HCT116 (cell line): ENCODE results near the gene XKR7. TPM values are rescaled to one million over a fixed set of nuclear protein-coding genes. Genes with fewer than 3 reads are reported as not detected.

Source experiments
- ATAC-seq: fragments of 200-7000 bp; cut with Tn5 transposase; 2 replicates; pipeline ENCODE4 v1.9.1; 2020; ENCODE audit warnings: mild to moderate bottlenecking, moderate library complexity
- BruUV-seq: library from RNA; stranded (reverse); fragments of 400-500 nt; replicated peaks from 2 replicates; lab custom pipeline; 2021; lab: Mats Ljungman, UMichigan
- CTCF ChIA-PET: fragments of 300-600 bp; sonication (Branson Sonifier 250); formaldehyde crosslinking; loops from one replicate; lab custom pipeline; 2021; ENCODE audit warnings: antibody characterized with exemption; lab: Charles Lee
- POLR2A ChIA-PET: fragments of 300-600, 350-600 bp; sonication (Branson Sonifier 250); formaldehyde crosslinking; loops from one replicate; lab custom pipeline; 2021; ENCODE audit warnings: antibody characterized with exemption; lab: Charles Lee
- RAD21 ChIA-PET, 2 experiments: fragments of 300-600 bp; sonication (Branson Sonifier 250); formaldehyde crosslinking; loops; one replicate each; lab custom pipeline; 2023; ENCODE audit warnings: low total read pairs in 2 of 2; ENCODE audit not compliant: uncharacterized antibody in 2 of 2, unreplicated experiment in 2 of 2, low non-redundant PET in 1 of 2; lab: Charles Lee
- DNase-seq: peaks from one replicate; pipeline ENCODE4 v3.0.0-alpha.2; 2010; ENCODE audit warnings: low read depth, low spot score
- H2AFZ ChIP-seq: fragments of 200-600 bp; shearing (Covaris generic), sonication (generic); 2 replicates; pipeline ENCODE4 v1.6.1; 2017; ENCODE audit warnings: low read depth, mixed run types, mixed read lengths, antibody characterized with exemption, low read length; ENCODE audit not compliant: poor library complexity, severe bottlenecking
- H3K27ac ChIP-seq: 2 replicates; pipeline ENCODE4 v1.5.1; 2012; ENCODE audit warnings: low read depth, low read length
- H3K27me3 ChIP-seq: fragments of 200-600 bp; sonication (generic); 2 replicates; pipeline ENCODE4 v1.6.1; 2016; ENCODE audit warnings: mixed run types, low read length, mixed read lengths; ENCODE audit not compliant: insufficient read depth
- H3K36me3 ChIP-seq, 2 experiments: fragments of 200-500 bp in 1 of 2; fragments of 200-600 bp in 1 of 2; sonication (Bioruptor generic) in 1 of 2; sonication (generic) in 1 of 2; 2 replicates each; pipeline versions ENCODE4 v1.5.1 to v1.6.1; 2014 to 2016; ENCODE audit warnings: low read length in 2 of 2, inconsistent platforms in 1 of 2, mixed read lengths in 1 of 2, mixed run types in 1 of 2; ENCODE audit not compliant: insufficient read depth in 2 of 2, control insufficient read depth in 1 of 2
- H3K4me1 ChIP-seq, 2 experiments: fragments of 200-600 bp in 1 of 2; sonication (generic) in 1 of 2; 2 replicates each; pipeline versions ENCODE4 v1.5.1 to v1.6.1; 2012 to 2017; ENCODE audit warnings: low read length in 2 of 2, inconsistent platforms in 1 of 2, mild to moderate bottlenecking in 1 of 2, mixed read lengths in 1 of 2, mixed run types in 1 of 2, moderate library complexity in 1 of 2; ENCODE audit not compliant: insufficient read depth in 2 of 2, control insufficient read depth in 1 of 2
- H3K4me2 ChIP-seq: fragments of 200-600 bp; sonication (generic); 2 replicates; pipeline ENCODE4 v1.6.1; 2017; ENCODE audit warnings: mixed run types, low read length, mixed read lengths
- H3K4me3 ChIP-seq, 2 experiments: fragments of 200-600 bp in 1 of 2; sonication (generic) in 1 of 2; replicated peaks in 1 of 2; 2 replicates each; pipeline ENCODE4 v1.5.1; 2011 to 2016; ENCODE audit warnings: low read length in 2 of 2, control low read depth in 1 of 2, low read depth in 1 of 2, mild to moderate bottlenecking in 1 of 2, mixed read lengths in 1 of 2, mixed run types in 1 of 2
- H3K79me2 ChIP-seq: fragments of 200-600 bp; sonication (generic); 2 replicates; pipeline ENCODE4 v1.6.1; 2017; ENCODE audit warnings: mild to moderate bottlenecking, mixed run types, low read length, moderate library complexity, mixed read lengths; ENCODE audit not compliant: insufficient read depth
- H3K9ac ChIP-seq: fragments of 200-600 bp; sonication (generic); 2 replicates; pipeline ENCODE4 v1.6.1; 2016; ENCODE audit warnings: low read length, mixed read lengths
- H3K9me2 ChIP-seq: fragments of 200-600 bp; sonication (generic), shearing (Covaris generic); 2 replicates; pipeline ENCODE4 v1.6.1; 2017; ENCODE audit warnings: mixed run types, mild to moderate bottlenecking, moderate library complexity; ENCODE audit not compliant: insufficient read depth
- H3K9me3 ChIP-seq, 2 experiments: fragments of 200-500 bp in 1 of 2; fragments of 200-600 bp in 1 of 2; sonication (Bioruptor generic) in 1 of 2; sonication (generic) in 1 of 2; 2 replicates each; pipeline ENCODE4 v1.6.1; 2014 to 2017; ENCODE audit warnings: low read length in 2 of 2, mixed read lengths in 2 of 2, inconsistent platforms in 1 of 2, low read depth in 1 of 2, mild to moderate bottlenecking in 1 of 2, mixed run types in 1 of 2, moderate library complexity in 1 of 2; ENCODE audit not compliant: control insufficient read depth in 1 of 2, insufficient read depth in 1 of 2
- H4K20me1 ChIP-seq: fragments of 200-600 bp; sonication (generic), shearing (Covaris generic); 2 replicates; pipeline ENCODE4 v1.6.1; 2017; ENCODE audit warnings: mixed run types, mild to moderate bottlenecking, moderate library complexity; ENCODE audit not compliant: insufficient read depth
- ATF3 ChIP-seq: IDR thresholded peaks from 2 replicates; pipeline ENCODE4 v1.6.1; 2012
- CBX3 ChIP-seq: IDR thresholded peaks from 2 replicates; pipeline ENCODE4 v1.6.1; 2012; ENCODE audit warnings: low read depth
- ELF1 ChIP-seq: IDR thresholded peaks from 2 replicates; pipeline ENCODE4 v1.6.1; 2012; ENCODE audit warnings: low read depth, borderline replicate concordance
- EZH2phosphoT487 ChIP-seq: fragments of 200-600 bp; IDR thresholded peaks from 2 replicates; pipeline ENCODE4 v1.6.1; 2018; ENCODE audit warnings: antibody characterized with exemption, borderline replicate concordance
- FOSL1 ChIP-seq: IDR thresholded peaks from 2 replicates; pipeline ENCODE4 v1.6.1; 2012; ENCODE audit warnings: low read depth
- JUND ChIP-seq: IDR thresholded peaks from 2 replicates; pipeline ENCODE4 v1.6.1; 2012
- POLR2A ChIP-seq: IDR thresholded peaks from 2 replicates; pipeline ENCODE4 v1.7.0; 2011; ENCODE audit warnings: borderline replicate concordance; ENCODE audit not compliant: insufficient read depth, insufficient read length; ENCODE audit errors: extremely low read depth
- RAD21 ChIP-seq: IDR thresholded peaks from 2 replicates; pipeline ENCODE4 v1.6.1; 2012; ENCODE audit warnings: low read depth, mild to moderate bottlenecking
- SIN3A ChIP-seq: IDR thresholded peaks from 2 replicates; pipeline ENCODE4 v1.6.1; 2012; ENCODE audit warnings: low read depth
- ZFX ChIP-seq: fragments of 450-650 bp; IDR thresholded peaks from 2 replicates; pipeline ENCODE4 v1.6.1; 2017
- ZNF274 ChIP-seq: fragments of 200-500 bp; sonication (Bioruptor generic); IDR thresholded peaks from 2 replicates; pipeline ENCODE4 v1.6.1; 2014; ENCODE audit warnings: mild to moderate bottlenecking, low read depth, low read length, inconsistent platforms
- intact Hi-C: fragments of 100-400 bp; cut with micrococcal nuclease; formaldehyde crosslinking; loops from 2 replicates; pipeline ENCODE4 v1.10.0; 2022
- total RNA-seq: library from RNA; stranded (reverse); gene quantifications from one replicate; pipeline ENCODE4 v1.2.1, GENCODE V29; 2021; ENCODE audit not compliant: unreplicated experiment
- TF ChIP-seq, protein P1 (sequence below): IDR thresholded peaks from 2 replicates; pipeline ENCODE4 v1.6.1; 2012; ENCODE audit warnings: low read depth
- TF ChIP-seq, protein P2 (sequence below): IDR thresholded peaks from 2 replicates; pipeline ENCODE4 v1.6.1; 2011; ENCODE audit warnings: mild to moderate bottlenecking, low read length, moderate library complexity; ENCODE audit not compliant: insufficient replicate concordance; ENCODE audit errors: extremely low read depth

Gene XKR7
- total RNA-seq, 1 experiment from 2014 or later: not detected

- no TSS peak for BruUV-seq
- CTCF ChIA-PET: interaction anchor here (1.6 kb wide), 1 partner anchor 10 kb away, joined by 10 read pairs; the partner anchor contains the start of gene PDRG1
- no peak overlapping the region for H3K4me3 ChIP-seq
Observed at GRCh38 chr20:31962761-31963160, 5.2 kb upstream of the XKR7 start.

More at GRCh38 chr20:31962761-31963160, 5.2 kb upstream of the XKR7 start:
- Histone ChIP-seq H3K9me3 (no peaks in the 10 kb centered on the region), H3K4me2 (no peak overlapping the region), H3K9me2 (no peaks in the 10 kb centered on the region), H3K27me3 (peaks cover 84% of the 10 kb centered on the region), H2AFZ (no peak overlapping the region), H4K20me1 (no peaks in the 10 kb centered on the region), H3K79me2 (no peaks in the 10 kb centered on the region), H3K9ac (no peak overlapping the region), H3K36me3 (no peaks in the 10 kb centered on the region), H3K27ac (no peak overlapping the region), H3K4me1 (no peaks in the 10 kb centered on the region)
- intact Hi-C loops: no loop called here
- no peak for ATAC-seq
- TF ChIP-seq RAD21: no peak
- TF ChIP-seq EZH2phosphoT487: no peak
- TF ChIP-seq POLR2A: no peak
- no peak for TF ChIP-seq ZNF274
- TF ChIP-seq ATF3: no peak
- TF ChIP-seq ZFX: no peak
- no peak for TF ChIP-seq CBX3
- no peak for TF ChIP-seq ELF1
- no peak for TF ChIP-seq SIN3A
- TF ChIP-seq, protein P1, sequence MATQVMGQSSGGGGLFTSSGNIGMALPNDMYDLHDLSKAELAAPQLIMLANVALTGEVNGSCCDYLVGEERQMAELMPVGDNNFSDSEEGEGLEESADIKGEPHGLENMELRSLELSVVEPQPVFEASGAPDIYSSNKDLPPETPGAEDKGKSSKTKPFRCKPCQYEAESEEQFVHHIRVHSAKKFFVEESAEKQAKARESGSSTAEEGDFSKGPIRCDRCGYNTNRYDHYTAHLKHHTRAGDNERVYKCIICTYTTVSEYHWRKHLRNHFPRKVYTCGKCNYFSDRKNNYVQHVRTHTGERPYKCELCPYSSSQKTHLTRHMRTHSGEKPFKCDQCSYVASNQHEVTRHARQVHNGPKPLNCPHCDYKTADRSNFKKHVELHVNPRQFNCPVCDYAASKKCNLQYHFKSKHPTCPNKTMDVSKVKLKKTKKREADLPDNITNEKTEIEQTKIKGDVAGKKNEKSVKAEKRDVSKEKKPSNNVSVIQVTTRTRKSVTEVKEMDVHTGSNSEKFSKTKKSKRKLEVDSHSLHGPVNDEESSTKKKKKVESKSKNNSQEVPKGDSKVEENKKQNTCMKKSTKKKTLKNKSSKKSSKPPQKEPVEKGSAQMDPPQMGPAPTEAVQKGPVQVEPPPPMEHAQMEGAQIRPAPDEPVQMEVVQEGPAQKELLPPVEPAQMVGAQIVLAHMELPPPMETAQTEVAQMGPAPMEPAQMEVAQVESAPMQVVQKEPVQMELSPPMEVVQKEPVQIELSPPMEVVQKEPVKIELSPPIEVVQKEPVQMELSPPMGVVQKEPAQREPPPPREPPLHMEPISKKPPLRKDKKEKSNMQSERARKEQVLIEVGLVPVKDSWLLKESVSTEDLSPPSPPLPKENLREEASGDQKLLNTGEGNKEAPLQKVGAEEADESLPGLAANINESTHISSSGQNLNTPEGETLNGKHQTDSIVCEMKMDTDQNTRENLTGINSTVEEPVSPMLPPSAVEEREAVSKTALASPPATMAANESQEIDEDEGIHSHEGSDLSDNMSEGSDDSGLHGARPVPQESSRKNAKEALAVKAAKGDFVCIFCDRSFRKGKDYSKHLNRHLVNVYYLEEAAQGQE: no peak
- TF ChIP-seq FOSL1: no peak
- TF ChIP-seq, protein P2, sequence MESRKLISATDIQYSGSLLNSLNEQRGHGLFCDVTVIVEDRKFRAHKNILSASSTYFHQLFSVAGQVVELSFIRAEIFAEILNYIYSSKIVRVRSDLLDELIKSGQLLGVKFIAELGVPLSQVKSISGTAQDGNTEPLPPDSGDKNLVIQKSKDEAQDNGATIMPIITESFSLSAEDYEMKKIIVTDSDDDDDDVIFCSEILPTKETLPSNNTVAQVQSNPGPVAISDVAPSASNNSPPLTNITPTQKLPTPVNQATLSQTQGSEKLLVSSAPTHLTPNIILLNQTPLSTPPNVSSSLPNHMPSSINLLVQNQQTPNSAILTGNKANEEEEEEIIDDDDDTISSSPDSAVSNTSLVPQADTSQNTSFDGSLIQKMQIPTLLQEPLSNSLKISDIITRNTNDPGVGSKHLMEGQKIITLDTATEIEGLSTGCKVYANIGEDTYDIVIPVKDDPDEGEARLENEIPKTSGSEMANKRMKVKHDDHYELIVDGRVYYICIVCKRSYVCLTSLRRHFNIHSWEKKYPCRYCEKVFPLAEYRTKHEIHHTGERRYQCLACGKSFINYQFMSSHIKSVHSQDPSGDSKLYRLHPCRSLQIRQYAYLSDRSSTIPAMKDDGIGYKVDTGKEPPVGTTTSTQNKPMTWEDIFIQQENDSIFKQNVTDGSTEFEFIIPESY: no peak
- no peak for TF ChIP-seq JUND
- RAD21 ChIA-PET: no interaction called here
- no peak for DNase-seq
- POLR2A ChIA-PET: no interaction called here
